NCI-H446 (cell line): ENCODE results near the gene PDE4D.
"Not testable (repeated sequence)": the region's sequence is repeated elsewhere in the genome, so short reads cannot be mapped to it uniquely, and the experiment has no call there.

ENCODE experiments used
- DNase-seq, 2 experiments: peaks; one replicate each; lab custom pipeline; 2025; lab: John Stamatoyannopoulos, UW

Gene PDE4D

GRCh38 chr5:59421986-59422941, 471.3 kb downstream of the PDE4D start:
- DNase-seq = no peak

- no peak for DNase-seq
Measured at GRCh38 chr5:59420596-59420995, 472.9 kb downstream of the PDE4D start.

GRCh38 chr5:59418808-59419207, 474.7 kb downstream of the PDE4D start:
- no peak for DNase-seq

- DNase-seq = no peak
Measured at GRCh38 chr5:59416451-59416850, 477.1 kb downstream of the PDE4D start.

- no peak for DNase-seq
Measured at GRCh38 chr5:59416026-59416425, 477.5 kb downstream of the PDE4D start.

- DNase-seq = no peak
Measured at GRCh38 chr5:59412428-59412827, 481.1 kb downstream of the PDE4D start.

- DNase-seq = not testable (repeated sequence)
Measured at GRCh38 chr5:59408997-59409396, 484.5 kb downstream of the PDE4D start.

- DNase-seq = no peak
Measured at GRCh38 chr5:59407967-59408366, 485.6 kb downstream of the PDE4D start.

- no peak for DNase-seq
Measured at GRCh38 chr5:59401637-59402036, 491.9 kb downstream of the PDE4D start.

GRCh38 chr5:59394956-59395355, 498.6 kb downstream of the PDE4D start:
- not testable (repeated sequence) for DNase-seq

GRCh38 chr5:59393585-59394420, 499.7 kb downstream of the PDE4D start:
- DNase-seq = peak in 1 of 2 experiments; percentile 28

GRCh38 chr5:59391576-59391975, 501.9 kb downstream of the PDE4D start:
- DNase-seq = no peak

- no peak for DNase-seq
Measured at GRCh38 chr5:59390989-59391388, 502.5 kb downstream of the PDE4D start.

GRCh38 chr5:59390074-59390659, 503.4 kb downstream of the PDE4D start:
- DNase-seq = peak; percentile 58 to 62

GRCh38 chr5:59387127-59387526, 506.4 kb downstream of the PDE4D start:
- DNase-seq = no peak

GRCh38 chr5:59385700-59386099, 507.8 kb downstream of the PDE4D start:
- DNase-seq = no peak

GRCh38 chr5:59380350-59380951, 513.1 kb downstream of the PDE4D start:
- DNase-seq = peak; percentile 39 to 72

- not testable (repeated sequence) for DNase-seq
Measured at GRCh38 chr5:59374036-59374435, 519.5 kb downstream of the PDE4D start.

- no peak for DNase-seq
Measured at GRCh38 chr5:59371525-59372127, 521.9 kb downstream of the PDE4D start.

- no peak for DNase-seq
Measured at GRCh38 chr5:59368951-59369350, 524.6 kb downstream of the PDE4D start.

GRCh38 chr5:59367791-59368394, 525.6 kb downstream of the PDE4D start:
- peak; percentile 66 to 81 for DNase-seq
